SK-N-SH (cell line): Measurements from ENCODE around the gene PLXNA4. TPM values are rescaled to one million over a fixed set of nuclear protein-coding genes. Genes with fewer than 3 reads are reported as not detected.

Source experiments
- CTCF ChIA-PET: fragments of 300-600, 350-600 bp; formaldehyde crosslinking; extraction: SDS; loops from one replicate; lab custom pipeline; 2021; lab: Yijun Ruan, JAX
- POLR2A ChIA-PET: fragments of 350-600 bp; sonication (Branson Sonifier 250); formaldehyde crosslinking; extraction: SDS; loops from one replicate; lab custom pipeline; 2020; ENCODE audit warnings: antibody characterized with exemption, inconsistent platforms; lab: Yijun Ruan, JAX
- DNase-seq: peaks from one replicate; pipeline ENCODE4 v3.0.0; 2012
- H2AFZ ChIP-seq: fragments of 200-600 bp; sonication (generic); 2 replicates; pipeline ENCODE4 v1.8.1; 2016; ENCODE audit warnings: antibody characterized with exemption, mild to moderate bottlenecking, low read depth
- H3F3A ChIP-seq: fragments of 200-600 bp; sonication (generic); replicated peaks from 2 replicates; pipeline ENCODE3; 2016; ENCODE audit warnings: antibody characterized with exemption, mild to moderate bottlenecking; ENCODE audit not compliant: insufficient read depth
- H3K27ac ChIP-seq, 2 experiments: fragments of 200-500 bp in 1 of 2; fragments of 200-600 bp in 1 of 2; sonication (Bioruptor generic) in 1 of 2; sonication (generic), shearing (Covaris generic) in 1 of 2; 2 replicates each; pipeline versions ENCODE4 v1.5.1 to v1.6.1; 2014 to 2016; ENCODE audit warnings: low read depth in 2 of 2, inconsistent platforms in 1 of 2, low read length in 1 of 2, mild to moderate bottlenecking in 1 of 2, mixed read lengths in 1 of 2
- H3K27me3 ChIP-seq: fragments of 200-600 bp; sonication (generic), shearing (Covaris generic); 2 replicates; pipeline ENCODE4 v1.6.1; 2016; ENCODE audit warnings: mixed run types; ENCODE audit not compliant: insufficient read depth
- H3K36me3 ChIP-seq, 2 experiments: fragments of 200-500 bp in 1 of 2; fragments of 200-600 bp in 1 of 2; sonication (Bioruptor generic) in 1 of 2; sonication (generic) in 1 of 2; replicated peaks in 1 of 2; 2 replicates each; pipeline versions ENCODE3 to v1.5.1; 2014 to 2016; ENCODE audit warnings: low read length in 1 of 2, mild to moderate bottlenecking in 1 of 2; ENCODE audit not compliant: insufficient read depth in 2 of 2, control insufficient read depth in 1 of 2
- H3K4me1 ChIP-seq, 2 experiments: fragments of 200-500 bp in 1 of 2; fragments of 200-600 bp in 1 of 2; sonication (Bioruptor generic) in 1 of 2; sonication (generic), shearing (Covaris generic) in 1 of 2; 2 replicates each; pipeline versions ENCODE4 v1.5.1 to v1.6.1; 2014 to 2016; ENCODE audit warnings: low read depth in 1 of 2, low read length in 1 of 2, mixed run types in 1 of 2; ENCODE audit not compliant: insufficient read depth in 2 of 2, control insufficient read depth in 1 of 2
- H3K4me2 ChIP-seq: fragments of 200-600 bp; sonication (generic), shearing (Covaris generic); 2 replicates; pipeline ENCODE4 v1.6.1; 2017; ENCODE audit warnings: mixed run types
- H3K4me3 ChIP-seq, 2 experiments: fragments of 200-500 bp in 1 of 2; fragments of 200-600 bp in 1 of 2; sonication (Bioruptor generic) in 1 of 2; sonication (generic), shearing (Covaris generic) in 1 of 2; 2 replicates each; pipeline versions ENCODE4 v1.5.1 to v1.8.1; 2014 to 2016; ENCODE audit warnings: low read depth in 2 of 2, inconsistent platforms in 1 of 2, low read length in 1 of 2, mild to moderate bottlenecking in 1 of 2, mixed read lengths in 1 of 2, moderate library complexity in 1 of 2
- H3K79me2 ChIP-seq: fragments of 200-600 bp; sonication (generic); 2 replicates; pipeline ENCODE4 v1.8.1; 2017; ENCODE audit warnings: mild to moderate bottlenecking; ENCODE audit not compliant: insufficient read depth
- H3K9ac ChIP-seq: fragments of 200-600 bp; sonication (generic); 2 replicates; pipeline ENCODE4 v1.6.1; 2017; ENCODE audit warnings: mixed run types
- H3K9me2 ChIP-seq: fragments of 200-600 bp; sonication (generic); 2 replicates; pipeline ENCODE4 v1.6.1; 2017; ENCODE audit warnings: mixed run types
- H3K9me3 ChIP-seq: fragments of 200-600 bp; sonication (generic); 2 replicates; pipeline ENCODE4 v1.6.1; 2017; ENCODE audit warnings: mixed run types, mild to moderate bottlenecking, moderate library complexity
- H4K20me1 ChIP-seq: fragments of 200-600 bp; sonication (generic); 2 replicates; pipeline ENCODE4 v1.6.1; 2017; ENCODE audit warnings: mild to moderate bottlenecking, mixed run types; ENCODE audit not compliant: insufficient read depth
- CHD2 ChIP-seq: fragments of 150-350 bp; IDR thresholded peaks from 2 replicates; pipeline ENCODE4 v1.6.1; 2018; ENCODE audit warnings: low read length; ENCODE audit not compliant: partially characterized antibody
- ELF1 ChIP-seq: IDR thresholded peaks from 2 replicates; pipeline ENCODE4 v1.4.0; 2012
- EZH2phosphoT487 ChIP-seq: fragments of 200-600 bp; sonication (generic); IDR thresholded peaks from 2 replicates; pipeline ENCODE4 v1.6.1; 2017; ENCODE audit warnings: low read depth, mixed run types, mild to moderate bottlenecking, antibody characterized with exemption, moderate library complexity, borderline replicate concordance
- FOXJ3 ChIP-seq: sonication (generic); formaldehyde crosslinking; IDR thresholded peaks from 2 replicates; pipeline ENCODE4 v1.5.1; 2020; ENCODE audit warnings: mild to moderate bottlenecking, missing genetic modification reagents
- GATA2 ChIP-seq: sonication (generic); formaldehyde crosslinking; IDR thresholded peaks from 2 replicates; pipeline ENCODE4 v1.5.0; 2020; ENCODE audit warnings: mild to moderate bottlenecking, missing genetic modification reagents
- NRF1 ChIP-seq: IDR thresholded peaks from 2 replicates; pipeline ENCODE4 v1.6.1; 2012; ENCODE audit warnings: low read depth, mild to moderate bottlenecking, low read length
- RCOR1 ChIP-seq: fragments of 150-350 bp; IDR thresholded peaks from 2 replicates; pipeline ENCODE4 v1.6.1; 2017; ENCODE audit warnings: antibody characterized with exemption, low read length
- RFX5 ChIP-seq: IDR thresholded peaks from 2 replicates; pipeline ENCODE4 v1.6.1; 2012; ENCODE audit warnings: mild to moderate bottlenecking, improper control_type of control experiment, low read length
- TAF1 ChIP-seq: IDR thresholded peaks from 2 replicates; pipeline ENCODE4 v1.6.1; 2012; ENCODE audit warnings: low read depth, mild to moderate bottlenecking, low read length, moderate library complexity, borderline replicate concordance
- TCF12 ChIP-seq: IDR thresholded peaks from 2 replicates; pipeline ENCODE4 v1.4.0; 2012
- YY1 ChIP-seq: IDR thresholded peaks from 2 replicates; pipeline ENCODE4 v1.4.0; 2012; ENCODE audit warnings: low read depth, mild to moderate bottlenecking
- WGBS: methylation state at CpG from one replicate; pipeline ENCODE4 v1.1.6; 2017; ENCODE audit warnings: low lambda C conversion rate; 5-methylcytosine and 5-hydroxymethylcytosine counted together
- polyA plus RNA-seq, 3 experiments: library from polyadenylated mRNA; depleted of rRNA; stranded (reverse); fragments of >200 nt; gene quantifications; 2 replicates each; pipeline ENCODE4 v1.2.3, GENCODE V29; 2012
- TF ChIP-seq, protein P1 (sequence below): fragments of 200-600 bp; sonication (generic); IDR thresholded peaks from 2 replicates; pipeline ENCODE4 v1.6.1; 2017; ENCODE audit warnings: antibody characterized with exemption, mild to moderate bottlenecking, moderate library complexity
- TF ChIP-seq, protein P2 (sequence below): fragments of 150-350 bp; IDR thresholded peaks from 2 replicates; pipeline ENCODE4 v1.6.1; 2016; ENCODE audit warnings: mild to moderate bottlenecking, low read depth, low read length
- TF ChIP-seq, protein P3 (sequence below): IDR thresholded peaks from 2 replicates; pipeline ENCODE4 v1.4.0; 2012; ENCODE audit warnings: low read depth, borderline replicate concordance
- TF ChIP-seq, protein P4 (sequence below): IDR thresholded peaks from 2 replicates; pipeline ENCODE4 v1.4.0; 2012; ENCODE audit warnings: low read depth, borderline replicate concordance
- TF ChIP-seq, protein P5 (sequence below): fragments of 150-350 bp; IDR thresholded peaks from 2 replicates; pipeline ENCODE4 v1.6.1; 2017; ENCODE audit warnings: antibody characterized with exemption, low read length, low read depth, borderline replicate concordance

PLXNA4 gene
- polyA plus RNA-seq, 1 of the 3 experiments (the other 2 are of a cell fraction) = 2.4 TPM

DNA sequence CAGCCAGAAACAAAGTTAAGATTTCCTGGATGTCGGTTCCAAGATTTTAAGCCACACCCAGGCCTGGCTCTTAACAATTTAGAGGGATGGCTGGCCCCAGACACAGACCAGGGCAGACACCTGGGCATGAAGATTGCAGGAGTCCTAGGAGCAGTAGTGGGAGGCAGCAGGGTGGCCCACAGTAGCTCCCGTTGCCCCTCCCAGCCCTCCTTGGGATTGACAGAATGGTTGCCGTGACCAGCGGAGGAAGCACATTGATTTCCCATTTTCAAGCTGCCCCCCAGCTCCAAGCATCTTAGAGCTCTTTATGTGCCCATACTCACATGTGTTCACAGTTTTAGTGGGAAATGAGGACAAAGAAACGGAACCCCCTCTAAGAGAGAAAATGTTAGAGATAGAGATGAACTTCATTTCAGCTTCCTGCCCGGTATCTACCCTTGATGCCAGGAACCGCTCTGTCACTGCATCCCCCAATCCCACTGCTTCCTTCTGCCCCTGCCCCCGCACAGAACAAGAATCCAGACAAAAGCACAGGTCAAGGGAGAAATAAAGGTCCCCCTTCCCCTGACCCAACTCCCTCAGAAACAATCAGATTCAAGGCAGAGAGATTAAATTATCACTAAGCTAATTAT lies 101.1 kb downstream of the PLXNA4 start:
- Histone ChIP-seq H3K79me2 (no peaks in the 10 kb centered on the region), H3K4me3 (peak overlapping the region in 1 of 2 experiments; percentile 1; a peak in 1 of 4 replicates), H3K4me2 (0 out of 2 replicates have a peak overlapping the region, but pooled peaks have one; percentile 12), H3K36me3 (no peaks in the 10 kb centered on the region), H3K27ac (peak overlapping the region; percentile 4 to 95; a peak in 3 of 4 replicates), H3F3A (no peaks in the 10 kb centered on the region), H3K9ac (no peak overlapping the region), H3K4me1 (peaks cover 14 to 62% of the 10 kb centered on the region in 2 experiments; a peak in 3 of 4 replicates), H3K9me3 (no peaks in the 10 kb centered on the region), H4K20me1 (no peaks in the 10 kb centered on the region), H3K9me2 (no peaks in the 10 kb centered on the region), H2AFZ (no peak overlapping the region), H3K27me3 (peaks cover 3% of the 10 kb centered on the region; the same call in 1 of the 2 replicates)
- ChIA-PET CTCF (interaction anchor here (0.6 to 3.5 kb wide), 14 partner anchors 8 to 157 kb away, joined by 3 to 26 read pairs (median 5); partner anchors contain the start of gene PLXNA4), POLR2A (no interaction called here)
- no peak for DNase-seq
- 31% methylated on average over 8 of the region's 8 CpGs for WGBS
- TF ChIP-seq, protein P1, sequence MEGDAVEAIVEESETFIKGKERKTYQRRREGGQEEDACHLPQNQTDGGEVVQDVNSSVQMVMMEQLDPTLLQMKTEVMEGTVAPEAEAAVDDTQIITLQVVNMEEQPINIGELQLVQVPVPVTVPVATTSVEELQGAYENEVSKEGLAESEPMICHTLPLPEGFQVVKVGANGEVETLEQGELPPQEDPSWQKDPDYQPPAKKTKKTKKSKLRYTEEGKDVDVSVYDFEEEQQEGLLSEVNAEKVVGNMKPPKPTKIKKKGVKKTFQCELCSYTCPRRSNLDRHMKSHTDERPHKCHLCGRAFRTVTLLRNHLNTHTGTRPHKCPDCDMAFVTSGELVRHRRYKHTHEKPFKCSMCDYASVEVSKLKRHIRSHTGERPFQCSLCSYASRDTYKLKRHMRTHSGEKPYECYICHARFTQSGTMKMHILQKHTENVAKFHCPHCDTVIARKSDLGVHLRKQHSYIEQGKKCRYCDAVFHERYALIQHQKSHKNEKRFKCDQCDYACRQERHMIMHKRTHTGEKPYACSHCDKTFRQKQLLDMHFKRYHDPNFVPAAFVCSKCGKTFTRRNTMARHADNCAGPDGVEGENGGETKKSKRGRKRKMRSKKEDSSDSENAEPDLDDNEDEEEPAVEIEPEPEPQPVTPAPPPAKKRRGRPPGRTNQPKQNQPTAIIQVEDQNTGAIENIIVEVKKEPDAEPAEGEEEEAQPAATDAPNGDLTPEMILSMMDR = no peak
- TF ChIP-seq, protein P2, sequence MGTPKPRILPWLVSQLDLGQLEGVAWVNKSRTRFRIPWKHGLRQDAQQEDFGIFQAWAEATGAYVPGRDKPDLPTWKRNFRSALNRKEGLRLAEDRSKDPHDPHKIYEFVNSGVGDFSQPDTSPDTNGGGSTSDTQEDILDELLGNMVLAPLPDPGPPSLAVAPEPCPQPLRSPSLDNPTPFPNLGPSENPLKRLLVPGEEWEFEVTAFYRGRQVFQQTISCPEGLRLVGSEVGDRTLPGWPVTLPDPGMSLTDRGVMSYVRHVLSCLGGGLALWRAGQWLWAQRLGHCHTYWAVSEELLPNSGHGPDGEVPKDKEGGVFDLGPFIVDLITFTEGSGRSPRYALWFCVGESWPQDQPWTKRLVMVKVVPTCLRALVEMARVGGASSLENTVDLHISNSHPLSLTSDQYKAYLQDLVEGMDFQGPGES = no peak
- TF ChIP-seq RFX5 = no peak
- no peak for TF ChIP-seq TAF1
- TF ChIP-seq TCF12 = no peak
- TF ChIP-seq, protein P3, sequence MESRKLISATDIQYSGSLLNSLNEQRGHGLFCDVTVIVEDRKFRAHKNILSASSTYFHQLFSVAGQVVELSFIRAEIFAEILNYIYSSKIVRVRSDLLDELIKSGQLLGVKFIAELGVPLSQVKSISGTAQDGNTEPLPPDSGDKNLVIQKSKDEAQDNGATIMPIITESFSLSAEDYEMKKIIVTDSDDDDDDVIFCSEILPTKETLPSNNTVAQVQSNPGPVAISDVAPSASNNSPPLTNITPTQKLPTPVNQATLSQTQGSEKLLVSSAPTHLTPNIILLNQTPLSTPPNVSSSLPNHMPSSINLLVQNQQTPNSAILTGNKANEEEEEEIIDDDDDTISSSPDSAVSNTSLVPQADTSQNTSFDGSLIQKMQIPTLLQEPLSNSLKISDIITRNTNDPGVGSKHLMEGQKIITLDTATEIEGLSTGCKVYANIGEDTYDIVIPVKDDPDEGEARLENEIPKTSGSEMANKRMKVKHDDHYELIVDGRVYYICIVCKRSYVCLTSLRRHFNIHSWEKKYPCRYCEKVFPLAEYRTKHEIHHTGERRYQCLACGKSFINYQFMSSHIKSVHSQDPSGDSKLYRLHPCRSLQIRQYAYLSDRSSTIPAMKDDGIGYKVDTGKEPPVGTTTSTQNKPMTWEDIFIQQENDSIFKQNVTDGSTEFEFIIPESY = no peak
- no peak for TF ChIP-seq FOXJ3 (CRISPR knock-in tag)
- TF ChIP-seq, protein P4, sequence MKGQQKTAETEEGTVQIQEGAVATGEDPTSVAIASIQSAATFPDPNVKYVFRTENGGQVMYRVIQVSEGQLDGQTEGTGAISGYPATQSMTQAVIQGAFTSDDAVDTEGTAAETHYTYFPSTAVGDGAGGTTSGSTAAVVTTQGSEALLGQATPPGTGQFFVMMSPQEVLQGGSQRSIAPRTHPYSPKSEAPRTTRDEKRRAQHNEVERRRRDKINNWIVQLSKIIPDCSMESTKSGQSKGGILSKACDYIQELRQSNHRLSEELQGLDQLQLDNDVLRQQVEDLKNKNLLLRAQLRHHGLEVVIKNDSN = no peak
- TF ChIP-seq ELF1 = no peak
- TF ChIP-seq YY1 = no peak
- no peak for TF ChIP-seq RCOR1
- no peak; the same call in 1 of the 2 replicates for TF ChIP-seq NRF1
- TF ChIP-seq, protein P5, sequence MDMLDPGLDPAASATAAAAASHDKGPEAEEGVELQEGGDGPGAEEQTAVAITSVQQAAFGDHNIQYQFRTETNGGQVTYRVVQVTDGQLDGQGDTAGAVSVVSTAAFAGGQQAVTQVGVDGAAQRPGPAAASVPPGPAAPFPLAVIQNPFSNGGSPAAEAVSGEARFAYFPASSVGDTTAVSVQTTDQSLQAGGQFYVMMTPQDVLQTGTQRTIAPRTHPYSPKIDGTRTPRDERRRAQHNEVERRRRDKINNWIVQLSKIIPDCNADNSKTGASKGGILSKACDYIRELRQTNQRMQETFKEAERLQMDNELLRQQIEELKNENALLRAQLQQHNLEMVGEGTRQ = no peak
- no peak for TF ChIP-seq CHD2
- no peak for TF ChIP-seq GATA2 (CRISPR knock-in tag)
- TF ChIP-seq EZH2phosphoT487 = no peak
